SK-N-MC (cell line): ENCODE data around the gene TBC1D14.

Experiments used
- EZH2 ChIP-seq: fragments of 200-600 bp; sonication (generic); IDR thresholded peaks from one replicate; pipeline ENCODE4 v1.6.1; 2017; ENCODE audit warnings: antibody characterized with exemption
- POLR2AphosphoS5 ChIP-seq: IDR thresholded peaks from 2 replicates; pipeline ENCODE4 v1.6.1; 2012; ENCODE audit warnings: mild to moderate bottlenecking, low read depth, low read length, borderline replicate concordance

- no peak for TF ChIP-seq POLR2AphosphoS5
- no peak for TF ChIP-seq EZH2
Observed at GRCh38 chr4:6889101-6889735, 20.4 kb upstream of the TBC1D14 start.
